ENCODE measurements around the gene FCRL1.

The FCRL1 gene

DNA sequence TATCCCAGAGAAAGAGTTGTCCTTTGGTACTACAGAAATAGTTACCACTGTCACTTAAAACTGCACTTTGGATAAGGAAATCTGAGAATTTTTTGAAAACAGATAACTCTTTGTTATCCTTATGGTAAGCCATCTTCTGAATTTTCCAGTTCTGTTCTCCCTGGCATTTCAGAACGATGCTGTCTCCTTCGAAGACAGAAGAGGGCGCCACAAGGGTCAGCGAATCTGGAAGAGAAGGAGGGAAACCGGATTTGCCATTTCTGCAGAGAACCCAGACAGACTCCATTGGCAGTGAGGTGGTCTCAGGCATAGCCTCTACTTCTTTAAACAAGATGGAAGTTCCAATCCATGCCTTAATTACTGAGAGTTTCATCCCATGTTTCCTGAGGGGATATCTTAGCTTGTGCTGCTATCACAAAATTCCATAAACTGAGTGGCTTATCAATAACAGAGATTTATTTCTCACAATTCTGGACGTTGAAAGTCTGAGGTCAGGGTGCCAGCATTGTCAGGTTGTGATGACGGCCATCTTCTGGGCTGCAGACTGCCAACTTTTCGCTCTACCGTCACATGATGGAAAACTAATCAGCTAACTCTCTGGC, 49.4 kb downstream of the FCRL1 start:
- WGBS, result 57% methylated on average over 9 of the region's 9 CpGs

DNA sequence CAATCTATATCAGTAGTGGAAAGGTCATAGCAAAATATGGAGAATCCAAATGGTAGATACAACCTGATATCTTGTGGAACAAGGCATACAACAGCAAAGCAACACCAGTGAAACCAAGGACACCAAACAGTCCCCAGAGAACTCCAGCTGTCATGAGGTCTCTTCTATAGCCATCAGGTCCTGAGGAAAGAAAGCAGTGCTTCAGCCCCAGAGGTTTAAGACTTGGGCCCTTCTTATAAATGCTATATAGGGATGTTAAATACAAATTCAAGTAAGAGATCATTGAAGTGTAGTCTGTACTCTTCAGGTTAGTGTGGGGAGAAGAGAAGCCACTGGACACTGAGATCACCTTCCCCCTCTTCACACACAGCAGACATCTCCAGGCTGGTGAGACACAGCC, 53.1 kb downstream of the FCRL1 start:
- no peaks in the 10 kb centered on the region for H3K36me3 ChIP-seq (ENCODE audit: insufficient read depth, low read length)
- no peak overlapping the region for H3K4me3 ChIP-seq (ENCODE audit: low read length)
- H3K4me1 ChIP-seq (ENCODE audit: insufficient read depth, low read length), result no peaks in the 10 kb centered on the region
- H3K27me3 ChIP-seq (ENCODE audit: insufficient read depth, low read length), result no peaks in the 10 kb centered on the region
- no peak overlapping the region for H3K9ac ChIP-seq (ENCODE audit: low read depth, low read length)
- H3K9me3 ChIP-seq (ENCODE audit: insufficient read depth, low read depth, low read length), result no peaks in the 10 kb centered on the region
- no peak overlapping the region for H3K27ac ChIP-seq (ENCODE audit: low read depth, low read length)

More for the DNA sequence above, 49.4 kb downstream of the FCRL1 start:
- no peaks in the 10 kb centered on the region for H3K27me3 ChIP-seq (ENCODE audit: insufficient read depth, low read length)
- no peak overlapping the region for H3K27ac ChIP-seq (ENCODE audit: low read depth, low read length)
- no peak overlapping the region for H3K9ac ChIP-seq (ENCODE audit: low read depth, low read length)
- no peak overlapping the region for H3K4me3 ChIP-seq (ENCODE audit: low read length)
- no peaks in the 10 kb centered on the region for H3K9me3 ChIP-seq (ENCODE audit: insufficient read depth, low read depth, low read length)
- H3K4me1 ChIP-seq (ENCODE audit: insufficient read depth, low read length), result no peaks in the 10 kb centered on the region
- no peaks in the 10 kb centered on the region for H3K36me3 ChIP-seq (ENCODE audit: insufficient read depth, low read length)

DNA sequence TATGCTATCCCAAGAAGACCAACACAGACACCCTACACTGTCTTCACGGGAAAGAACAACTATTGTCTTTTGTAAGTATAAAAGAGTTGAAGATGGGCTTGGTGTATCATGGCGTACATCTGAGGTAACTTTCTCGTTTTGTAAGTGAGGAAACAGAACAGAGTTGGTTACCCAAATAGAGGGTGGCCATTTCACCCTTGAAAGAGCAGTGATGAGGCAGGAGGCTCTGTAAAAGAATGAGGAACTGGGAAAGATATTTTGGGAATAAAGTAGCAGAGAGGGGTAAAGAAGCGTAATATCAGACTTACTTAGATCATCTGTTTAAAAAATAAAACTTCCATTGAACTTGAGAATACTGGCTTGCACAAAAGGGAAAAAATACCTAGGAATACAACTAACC, 61.9 kb downstream of the FCRL1 start:
- Histone ChIP-seq H3K4me1 (ENCODE audit: insufficient read depth, low read length) (peaks cover 11% of the 10 kb centered on the region), H3K9me3 (ENCODE audit: insufficient read depth, low read depth, low read length) (peaks cover 11% of the 10 kb centered on the region; the same call in 1 of the 2 replicates), H3K27ac (ENCODE audit: low read depth, low read length) (no peak overlapping the region), H3K27me3 (ENCODE audit: insufficient read depth, low read length) (no peaks in the 10 kb centered on the region), H3K4me3 (ENCODE audit: low read length) (no peak overlapping the region), H3K36me3 (ENCODE audit: insufficient read depth, low read length) (no peaks in the 10 kb centered on the region), H3K9ac (ENCODE audit: low read depth, low read length) (no peak overlapping the region)
- WGBS, result 92% methylated on average over 3 of the region's 4 CpGs

DNA sequence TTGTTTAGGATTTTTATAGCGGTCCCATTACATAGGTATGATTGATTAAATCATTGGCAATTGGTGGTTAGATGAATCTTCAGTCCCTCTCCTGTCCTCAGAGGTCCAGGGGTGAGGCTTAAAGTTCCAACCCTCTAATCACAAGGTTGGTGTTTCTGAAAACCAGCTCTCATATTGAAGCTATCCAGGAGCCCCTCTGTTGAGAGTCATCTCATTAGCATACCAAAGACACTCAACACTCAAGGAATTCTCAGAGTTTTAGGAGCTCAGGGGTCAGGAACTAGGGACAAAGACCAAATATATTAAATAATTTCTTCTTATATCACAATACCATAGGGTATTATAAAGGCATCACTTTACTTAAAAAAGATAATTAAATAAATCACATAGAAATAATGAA, 66.3 kb downstream of the FCRL1 start:
- Histone ChIP-seq H3K4me3 (ENCODE audit: low read length) (no peak overlapping the region), H3K4me1 (ENCODE audit: insufficient read depth, low read length) (peaks cover 11% of the 10 kb centered on the region), H3K9me3 (ENCODE audit: insufficient read depth, low read depth, low read length) (no peaks in the 10 kb centered on the region), H3K27ac (ENCODE audit: low read depth, low read length) (no peak overlapping the region), H3K27me3 (ENCODE audit: insufficient read depth, low read length) (no peaks in the 10 kb centered on the region), H3K9ac (ENCODE audit: low read depth, low read length) (no peak overlapping the region), H3K36me3 (ENCODE audit: insufficient read depth, low read length) (no peaks in the 10 kb centered on the region)
- WGBS, result 38% methylated on average over 1 of the region's 1 CpG

DNA sequence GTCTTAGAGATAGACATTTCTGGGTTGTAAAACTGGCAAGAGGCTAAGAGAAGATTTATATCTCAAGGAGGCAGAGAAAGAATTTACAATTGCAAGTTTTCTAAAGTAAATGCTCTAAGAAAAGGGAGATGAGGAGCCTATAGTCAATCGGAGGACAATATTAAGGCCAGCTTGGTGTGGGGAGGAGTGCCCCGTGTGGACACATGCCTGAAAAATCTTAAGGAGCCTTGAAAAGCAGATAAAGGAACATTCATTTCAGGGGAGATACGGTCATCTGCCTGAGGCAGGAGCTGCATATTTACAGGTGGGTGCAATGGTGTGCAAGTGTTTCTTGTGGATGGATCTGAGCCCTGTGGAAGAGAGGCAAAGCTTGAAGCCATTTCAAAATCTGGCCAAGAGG, 68.6 kb downstream of the FCRL1 start:
- no peaks in the 10 kb centered on the region for H3K36me3 ChIP-seq (ENCODE audit: insufficient read depth, low read length)
- H3K27ac ChIP-seq (ENCODE audit: low read depth, low read length), result no peak overlapping the region
- no peaks in the 10 kb centered on the region for H3K9me3 ChIP-seq (ENCODE audit: insufficient read depth, low read depth, low read length)
- no peak overlapping the region for H3K9ac ChIP-seq (ENCODE audit: low read depth, low read length)
- H3K27me3 ChIP-seq (ENCODE audit: insufficient read depth, low read length), result no peaks in the 10 kb centered on the region
- H3K4me1 ChIP-seq (ENCODE audit: insufficient read depth, low read length), result peaks cover 11% of the 10 kb centered on the region
- H3K4me3 ChIP-seq (ENCODE audit: low read length), result no peak overlapping the region
- 78% methylated on average over 3 of the region's 3 CpGs for WGBS

DNA sequence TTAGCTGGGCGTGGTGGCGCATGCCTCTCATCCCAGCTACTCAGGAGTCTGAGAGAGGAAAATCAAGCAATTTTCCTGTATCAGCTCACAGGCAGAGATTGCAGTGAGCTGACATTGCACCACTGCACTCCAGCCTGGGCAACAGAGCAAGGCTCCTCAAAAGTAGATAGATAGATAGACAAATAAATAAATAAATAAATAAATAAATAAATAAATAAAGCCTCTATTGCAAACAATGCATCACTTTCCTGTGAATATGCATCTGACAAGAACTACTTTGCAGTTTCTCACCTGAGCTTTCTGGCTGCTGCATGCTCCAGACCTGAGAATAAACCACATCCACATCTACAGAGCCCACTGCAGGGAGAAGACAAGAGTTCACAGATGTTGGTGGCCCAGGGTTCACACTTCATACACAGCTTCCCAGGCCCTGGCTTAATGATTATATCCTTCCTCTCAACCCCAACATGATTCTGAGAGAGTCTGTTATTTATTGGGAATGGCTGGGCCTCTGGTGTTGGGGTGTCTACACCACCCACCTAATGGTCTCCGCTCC, 71.6 kb downstream of the FCRL1 start:
- 98% methylated on average over 3 of the region's 3 CpGs for WGBS
- Histone ChIP-seq H3K36me3 (ENCODE audit: insufficient read depth, low read length) (no peaks in the 10 kb centered on the region), H3K4me3 (ENCODE audit: low read length) (no peak overlapping the region), H3K9me3 (ENCODE audit: insufficient read depth, low read depth, low read length) (no peaks in the 10 kb centered on the region), H3K27me3 (ENCODE audit: insufficient read depth, low read length) (no peaks in the 10 kb centered on the region), H3K9ac (ENCODE audit: low read depth, low read length) (no peak overlapping the region), H3K27ac (ENCODE audit: low read depth, low read length) (no peak overlapping the region), H3K4me1 (ENCODE audit: insufficient read depth, low read length) (peaks cover 3% of the 10 kb centered on the region)

Measured in HUES64 (cell line).